ENCODE data around the gene RTKN. TPM values are rescaled to one million over a fixed set of nuclear protein-coding genes. Genes with fewer than 3 reads are reported as not detected.

RTKN gene
- total and polyA plus RNA-seq, 2 of the 13 experiments (the other 11 are each of a cell fraction or from before 2014, with no cell fraction given): 159 to 166 TPM

DNA sequence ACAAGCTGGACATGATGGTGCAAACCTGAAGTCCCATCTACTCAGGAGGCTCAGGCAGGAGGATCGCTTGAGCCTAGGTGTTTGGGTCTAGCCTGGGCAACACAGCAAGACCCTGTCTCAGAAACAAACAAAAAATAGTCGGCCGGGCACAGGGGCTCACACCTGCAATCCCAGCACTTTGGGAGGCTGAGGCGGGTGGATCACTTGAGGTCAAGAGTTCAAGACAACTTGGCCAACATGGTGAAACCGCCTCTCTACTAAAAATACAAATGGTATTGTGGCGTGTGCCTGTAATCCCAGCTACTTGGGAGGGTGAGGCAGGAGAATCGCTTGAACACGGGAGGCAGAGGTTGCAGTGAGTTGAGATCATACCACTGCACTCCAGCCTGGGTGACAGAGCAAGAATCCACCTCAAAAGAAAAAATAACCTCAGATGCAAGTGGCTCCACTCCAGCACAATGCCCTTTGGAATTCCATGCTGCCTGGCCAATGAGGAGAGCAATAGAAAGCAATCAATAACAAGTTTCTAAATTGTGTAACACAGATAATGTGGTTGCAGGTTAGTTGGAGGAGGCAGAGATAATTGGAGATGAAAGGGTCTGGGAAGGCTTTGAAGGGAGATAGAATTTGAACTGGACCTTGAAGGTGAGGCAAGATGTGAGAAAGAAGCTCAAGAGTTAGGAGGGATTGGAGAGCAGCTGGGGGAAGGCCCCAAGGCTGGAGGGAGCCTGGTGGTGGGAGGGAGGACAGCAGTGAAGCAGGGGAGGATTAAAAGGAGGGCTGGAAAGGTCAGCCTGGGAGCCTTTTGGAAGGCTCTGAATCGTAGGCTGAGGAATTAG lies 47.1 kb upstream of the RTKN start (continued):
- TF ChIP-seq, protein P1, sequence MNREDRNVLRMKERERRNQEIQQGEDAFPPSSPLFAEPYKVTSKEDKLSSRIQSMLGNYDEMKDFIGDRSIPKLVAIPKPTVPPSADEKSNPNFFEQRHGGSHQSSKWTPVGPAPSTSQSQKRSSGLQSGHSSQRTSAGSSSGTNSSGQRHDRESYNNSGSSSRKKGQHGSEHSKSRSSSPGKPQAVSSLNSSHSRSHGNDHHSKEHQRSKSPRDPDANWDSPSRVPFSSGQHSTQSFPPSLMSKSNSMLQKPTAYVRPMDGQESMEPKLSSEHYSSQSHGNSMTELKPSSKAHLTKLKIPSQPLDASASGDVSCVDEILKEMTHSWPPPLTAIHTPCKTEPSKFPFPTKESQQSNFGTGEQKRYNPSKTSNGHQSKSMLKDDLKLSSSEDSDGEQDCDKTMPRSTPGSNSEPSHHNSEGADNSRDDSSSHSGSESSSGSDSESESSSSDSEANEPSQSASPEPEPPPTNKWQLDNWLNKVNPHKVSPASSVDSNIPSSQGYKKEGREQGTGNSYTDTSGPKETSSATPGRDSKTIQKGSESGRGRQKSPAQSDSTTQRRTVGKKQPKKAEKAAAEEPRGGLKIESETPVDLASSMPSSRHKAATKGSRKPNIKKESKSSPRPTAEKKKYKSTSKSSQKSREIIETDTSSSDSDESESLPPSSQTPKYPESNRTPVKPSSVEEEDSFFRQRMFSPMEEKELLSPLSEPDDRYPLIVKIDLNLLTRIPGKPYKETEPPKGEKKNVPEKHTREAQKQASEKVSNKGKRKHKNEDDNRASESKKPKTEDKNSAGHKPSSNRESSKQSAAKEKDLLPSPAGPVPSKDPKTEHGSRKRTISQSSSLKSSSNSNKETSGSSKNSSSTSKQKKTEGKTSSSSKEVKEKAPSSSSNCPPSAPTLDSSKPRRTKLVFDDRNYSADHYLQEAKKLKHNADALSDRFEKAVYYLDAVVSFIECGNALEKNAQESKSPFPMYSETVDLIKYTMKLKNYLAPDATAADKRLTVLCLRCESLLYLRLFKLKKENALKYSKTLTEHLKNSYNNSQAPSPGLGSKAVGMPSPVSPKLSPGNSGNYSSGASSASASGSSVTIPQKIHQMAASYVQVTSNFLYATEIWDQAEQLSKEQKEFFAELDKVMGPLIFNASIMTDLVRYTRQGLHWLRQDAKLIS (CRISPR knock-in tag; IDR thresholded peaks at IDR 0.05): no peak
- TF ChIP-seq ZNF296 (CRISPR knock-in tag; conservative IDR thresholded peaks at IDR 0.05) (no peak), KMT2A (CRISPR knock-in tag; IDR thresholded peaks at IDR 0.05) (no peak; the same call in 1 of the 2 replicates), NFIB (CRISPR knock-in tag; IDR thresholded peaks at IDR 0.05; ENCODE audit: borderline replicate concordance) (no peak), ISX (CRISPR knock-in tag; conservative IDR thresholded peaks at IDR 0.05) (no peak), ZNF460 (CRISPR knock-in tag; IDR thresholded peaks at IDR 0.05; ENCODE audit: borderline replicate concordance) (peak; percentile 76; the same call in 1 of the 2 replicates), TAF15 (IDR thresholded peaks at IDR 0.05; ENCODE audit: low read depth, low read length, poor library complexity, severe bottlenecking) (no peak), RARG (CRISPR knock-in tag; IDR thresholded peaks at IDR 0.05; ENCODE audit: low read depth) (no peak), ZC3H4 (CRISPR knock-in tag; IDR thresholded peaks at IDR 0.05; ENCODE audit: borderline replicate concordance) (no peak), FOXO1 (CRISPR knock-in tag; IDR thresholded peaks at IDR 0.05) (no peak; the same call in 1 of the 2 replicates), ZIK1 (CRISPR knock-in tag; IDR thresholded peaks at IDR 0.05; ENCODE audit: borderline replicate concordance, low read depth) (no peak)
- TF ChIP-seq, protein P2, sequence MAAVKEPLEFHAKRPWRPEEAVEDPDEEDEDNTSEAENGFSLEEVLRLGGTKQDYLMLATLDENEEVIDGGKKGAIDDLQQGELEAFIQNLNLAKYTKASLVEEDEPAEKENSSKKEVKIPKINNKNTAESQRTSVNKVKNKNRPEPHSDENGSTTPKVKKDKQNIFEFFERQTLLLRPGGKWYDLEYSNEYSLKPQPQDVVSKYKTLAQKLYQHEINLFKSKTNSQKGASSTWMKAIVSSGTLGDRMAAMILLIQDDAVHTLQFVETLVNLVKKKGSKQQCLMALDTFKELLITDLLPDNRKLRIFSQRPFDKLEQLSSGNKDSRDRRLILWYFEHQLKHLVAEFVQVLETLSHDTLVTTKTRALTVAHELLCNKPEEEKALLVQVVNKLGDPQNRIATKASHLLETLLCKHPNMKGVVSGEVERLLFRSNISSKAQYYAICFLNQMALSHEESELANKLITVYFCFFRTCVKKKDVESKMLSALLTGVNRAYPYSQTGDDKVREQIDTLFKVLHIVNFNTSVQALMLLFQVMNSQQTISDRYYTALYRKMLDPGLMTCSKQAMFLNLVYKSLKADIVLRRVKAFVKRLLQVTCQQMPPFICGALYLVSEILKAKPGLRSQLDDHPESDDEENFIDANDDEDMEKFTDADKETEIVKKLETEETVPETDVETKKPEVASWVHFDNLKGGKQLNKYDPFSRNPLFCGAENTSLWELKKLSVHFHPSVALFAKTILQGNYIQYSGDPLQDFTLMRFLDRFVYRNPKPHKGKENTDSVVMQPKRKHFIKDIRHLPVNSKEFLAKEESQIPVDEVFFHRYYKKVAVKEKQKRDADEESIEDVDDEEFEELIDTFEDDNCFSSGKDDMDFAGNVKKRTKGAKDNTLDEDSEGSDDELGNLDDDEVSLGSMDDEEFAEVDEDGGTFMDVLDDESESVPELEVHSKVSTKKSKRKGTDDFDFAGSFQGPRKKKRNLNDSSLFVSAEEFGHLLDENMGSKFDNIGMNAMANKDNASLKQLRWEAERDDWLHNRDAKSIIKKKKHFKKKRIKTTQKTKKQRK (IDR thresholded peaks at IDR 0.05; ENCODE audit: low read length): no peak
- TF ChIP-seq, protein P3, sequence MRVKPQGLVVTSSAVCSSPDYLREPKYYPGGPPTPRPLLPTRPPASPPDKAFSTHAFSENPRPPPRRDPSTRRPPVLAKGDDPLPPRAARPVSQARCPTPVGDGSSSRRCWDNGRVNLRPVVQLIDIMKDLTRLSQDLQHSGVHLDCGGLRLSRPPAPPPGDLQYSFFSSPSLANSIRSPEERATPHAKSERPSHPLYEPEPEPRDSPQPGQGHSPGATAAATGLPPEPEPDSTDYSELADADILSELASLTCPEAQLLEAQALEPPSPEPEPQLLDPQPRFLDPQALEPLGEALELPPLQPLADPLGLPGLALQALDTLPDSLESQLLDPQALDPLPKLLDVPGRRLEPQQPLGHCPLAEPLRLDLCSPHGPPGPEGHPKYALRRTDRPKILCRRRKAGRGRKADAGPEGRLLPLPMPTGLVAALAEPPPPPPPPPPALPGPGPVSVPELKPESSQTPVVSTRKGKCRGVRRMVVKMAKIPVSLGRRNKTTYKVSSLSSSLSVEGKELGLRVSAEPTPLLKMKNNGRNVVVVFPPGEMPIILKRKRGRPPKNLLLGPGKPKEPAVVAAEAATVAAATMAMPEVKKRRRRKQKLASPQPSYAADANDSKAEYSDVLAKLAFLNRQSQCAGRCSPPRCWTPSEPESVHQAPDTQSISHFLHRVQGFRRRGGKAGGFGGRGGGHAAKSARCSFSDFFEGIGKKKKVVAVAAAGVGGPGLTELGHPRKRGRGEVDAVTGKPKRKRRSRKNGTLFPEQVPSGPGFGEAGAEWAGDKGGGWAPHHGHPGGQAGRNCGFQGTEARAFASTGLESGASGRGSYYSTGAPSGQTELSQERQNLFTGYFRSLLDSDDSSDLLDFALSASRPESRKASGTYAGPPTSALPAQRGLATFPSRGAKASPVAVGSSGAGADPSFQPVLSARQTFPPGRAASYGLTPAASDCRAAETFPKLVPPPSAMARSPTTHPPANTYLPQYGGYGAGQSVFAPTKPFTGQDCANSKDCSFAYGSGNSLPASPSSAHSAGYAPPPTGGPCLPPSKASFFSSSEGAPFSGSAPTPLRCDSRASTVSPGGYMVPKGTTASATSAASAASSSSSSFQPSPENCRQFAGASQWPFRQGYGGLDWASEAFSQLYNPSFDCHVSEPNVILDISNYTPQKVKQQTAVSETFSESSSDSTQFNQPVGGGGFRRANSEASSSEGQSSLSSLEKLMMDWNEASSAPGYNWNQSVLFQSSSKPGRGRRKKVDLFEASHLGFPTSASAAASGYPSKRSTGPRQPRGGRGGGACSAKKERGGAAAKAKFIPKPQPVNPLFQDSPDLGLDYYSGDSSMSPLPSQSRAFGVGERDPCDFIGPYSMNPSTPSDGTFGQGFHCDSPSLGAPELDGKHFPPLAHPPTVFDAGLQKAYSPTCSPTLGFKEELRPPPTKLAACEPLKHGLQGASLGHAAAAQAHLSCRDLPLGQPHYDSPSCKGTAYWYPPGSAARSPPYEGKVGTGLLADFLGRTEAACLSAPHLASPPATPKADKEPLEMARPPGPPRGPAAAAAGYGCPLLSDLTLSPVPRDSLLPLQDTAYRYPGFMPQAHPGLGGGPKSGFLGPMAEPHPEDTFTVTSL (CRISPR knock-in tag; IDR thresholded peaks at IDR 0.05; ENCODE audit: borderline replicate concordance): peak; percentile 87; the same call in 1 of the 2 replicates
